Measurements from ENCODE around the gene SCUBE2. TPM values are rescaled to one million over a fixed set of nuclear protein-coding genes. Genes with fewer than 3 reads are reported as not detected.

SCUBE2 gene
- polyA plus RNA-seq, 2 donors: 0.84 to 4.6 TPM

DNA sequence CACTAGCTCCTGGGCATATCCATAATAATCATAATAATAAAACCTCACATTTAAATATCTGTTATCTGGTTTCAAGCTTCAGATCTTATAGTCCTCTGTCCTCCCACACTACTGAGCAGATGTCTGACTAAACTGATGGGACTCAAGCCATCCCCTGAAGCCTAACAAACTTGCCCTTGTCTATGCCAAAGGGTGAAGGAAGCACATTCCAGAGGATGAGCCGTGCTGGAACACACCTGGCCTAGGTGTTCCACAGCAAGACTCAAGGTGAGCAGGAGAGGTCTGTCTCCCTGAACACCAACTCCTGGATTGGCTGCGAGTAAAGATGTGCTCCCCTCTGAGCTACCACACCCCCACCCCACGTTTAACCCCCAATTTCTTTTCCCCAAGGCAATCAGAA lies 14.7 kb downstream of the SCUBE2 start:
- Histone ChIP-seq H3K27me3 (ENCODE audit: control insufficient read depth in 1 of 2, insufficient read depth in 2 of 2, low read length in 2 of 2) (no peaks in the 10 kb centered on the region), H3K4me1 (ENCODE audit: control insufficient read depth in 2 of 2, insufficient read depth in 2 of 2, low read length in 1 of 2) (peaks cover 0 to 2% of the 10 kb centered on the region in 2 donors), H3K27ac (ENCODE audit: low read depth in 2 of 2, low read length in 1 of 2) (peak overlapping the region in 1 of 2 donors; percentile 3), H3K36me3 (ENCODE audit: control insufficient read depth in 2 of 2, insufficient read depth in 2 of 2, low read length in 1 of 2) (no peaks in the 10 kb centered on the region), H3K9me3 (ENCODE audit: control insufficient read depth in 2 of 2, insufficient read depth in 1 of 2, low read depth in 1 of 2, low read length in 1 of 2) (no peaks in the 10 kb centered on the region), H3K4me3 (ENCODE audit: low read depth in 1 of 2, low read length in 2 of 2) (no peak overlapping the region)
- WGBS, 2 donors: 43 to 44% methylated on average over 3 of the region's 3 CpGs

DNA sequence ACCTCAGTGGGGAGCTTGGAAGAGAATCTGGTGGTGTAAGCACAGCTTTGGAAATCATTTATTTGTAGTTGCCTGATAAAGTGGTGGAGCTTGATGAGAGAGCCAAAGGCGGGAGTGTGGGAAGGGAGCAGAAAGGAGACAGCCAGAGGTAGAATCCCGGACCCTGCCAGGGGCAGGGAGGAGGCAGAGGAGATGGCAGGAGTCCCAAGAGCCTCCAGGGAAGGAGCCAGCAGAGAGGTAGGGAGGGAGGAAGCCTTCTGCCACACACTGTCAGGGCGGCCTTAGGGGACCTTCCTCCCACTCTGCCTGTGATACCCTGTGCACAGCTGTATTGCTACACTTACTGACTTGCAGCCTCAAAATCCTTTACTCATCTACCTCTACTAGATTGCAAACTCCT lies 15.4 kb downstream of the SCUBE2 start:
- Histone ChIP-seq H3K36me3 (ENCODE audit: control insufficient read depth in 2 of 2, insufficient read depth in 2 of 2, low read length in 1 of 2) (no peaks in the 10 kb centered on the region), H3K27ac (ENCODE audit: low read depth in 2 of 2, low read length in 1 of 2) (no peak overlapping the region), H3K4me1 (ENCODE audit: control insufficient read depth in 2 of 2, insufficient read depth in 2 of 2, low read length in 1 of 2) (peaks cover 0 to 2% of the 10 kb centered on the region in 2 donors), H3K27me3 (ENCODE audit: control insufficient read depth in 1 of 2, insufficient read depth in 2 of 2, low read length in 2 of 2) (no peaks in the 10 kb centered on the region), H3K9me3 (ENCODE audit: control insufficient read depth in 2 of 2, insufficient read depth in 1 of 2, low read depth in 1 of 2, low read length in 1 of 2) (no peaks in the 10 kb centered on the region), H3K4me3 (ENCODE audit: low read depth in 1 of 2, low read length in 2 of 2) (no peak overlapping the region)
- WGBS, 2 donors: 55 to 66% methylated on average over 3 of the region's 3 CpGs

- peaks cover 0 to 2% of the 10 kb centered on the region in 2 donors for H3K4me1 ChIP-seq (ENCODE audit: control insufficient read depth in 2 of 2, insufficient read depth in 2 of 2, low read length in 1 of 2)
- H3K27me3 ChIP-seq (ENCODE audit: control insufficient read depth in 1 of 2, insufficient read depth in 2 of 2, low read length in 2 of 2): no peaks in the 10 kb centered on the region
- no peak overlapping the region for H3K27ac ChIP-seq (ENCODE audit: low read depth in 2 of 2, low read length in 1 of 2)
- H3K9me3 ChIP-seq (ENCODE audit: control insufficient read depth in 2 of 2, insufficient read depth in 1 of 2, low read depth in 1 of 2, low read length in 1 of 2): no peaks in the 10 kb centered on the region
- WGBS, 2 donors: 56 to 63% methylated on average over 4 of the region's 4 CpGs
- H3K36me3 ChIP-seq (ENCODE audit: control insufficient read depth in 2 of 2, insufficient read depth in 2 of 2, low read length in 1 of 2): no peaks in the 10 kb centered on the region
- H3K4me3 ChIP-seq (ENCODE audit: low read depth in 1 of 2, low read length in 2 of 2): no peak overlapping the region
Measured at GRCh38 chr11:9075556-9075955, 15.8 kb downstream of the SCUBE2 start.

GRCh38 chr11:9074338-9075029 lies 16.9 kb downstream of the SCUBE2 start:
- H3K27ac ChIP-seq (ENCODE audit: low read depth in 2 of 2, low read length in 1 of 2): no peak overlapping the region
- 78 to 85% methylated on average over 15 of the region's 15 CpGs for WGBS, 2 donors

DNA sequence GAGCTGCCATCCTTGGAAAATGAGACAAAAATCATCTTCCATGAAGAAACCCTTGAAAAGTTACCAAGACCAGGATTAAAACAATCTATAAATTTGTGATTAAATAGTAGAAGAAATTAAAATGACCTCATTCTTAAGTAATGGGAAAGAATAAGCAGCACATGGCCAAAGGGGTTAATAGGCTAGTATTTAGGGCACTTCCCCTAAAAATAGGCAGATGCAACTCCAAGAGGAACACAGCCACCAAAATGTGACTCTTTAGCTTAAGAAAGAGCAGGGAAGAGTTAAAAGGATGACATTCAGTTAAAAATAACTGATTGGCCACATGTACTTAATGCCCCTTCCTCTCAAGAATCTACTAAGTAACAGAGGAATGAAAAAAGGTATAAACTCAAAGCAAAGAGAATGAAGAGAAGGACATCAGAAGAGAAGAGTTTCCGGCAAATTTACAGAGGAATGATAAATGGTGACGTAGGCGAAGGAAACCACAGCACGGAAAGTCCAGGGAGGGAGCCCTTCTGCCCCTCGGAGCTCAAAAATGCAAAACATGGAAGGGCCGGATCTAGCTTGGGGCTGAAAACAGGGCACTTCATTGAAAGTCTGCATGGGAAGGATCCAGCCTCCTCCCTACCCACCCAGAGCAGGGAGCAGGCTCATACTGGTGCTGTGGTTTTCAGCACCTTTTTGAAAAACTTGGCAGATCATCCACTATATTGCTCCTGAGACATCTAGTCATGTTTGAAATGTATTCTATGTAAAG lies 17.8 kb downstream of the SCUBE2 start:
- Histone ChIP-seq H3K9me3 (ENCODE audit: control insufficient read depth in 2 of 2, insufficient read depth in 1 of 2, low read depth in 1 of 2, low read length in 1 of 2) (no peaks in the 10 kb centered on the region), H3K4me1 (ENCODE audit: control insufficient read depth in 2 of 2, insufficient read depth in 2 of 2, low read length in 1 of 2) (peaks cover 0 to 2% of the 10 kb centered on the region in 2 donors), H3K27me3 (ENCODE audit: control insufficient read depth in 1 of 2, insufficient read depth in 2 of 2, low read length in 2 of 2) (no peaks in the 10 kb centered on the region), H3K4me3 (ENCODE audit: low read depth in 1 of 2, low read length in 2 of 2) (no peak overlapping the region), H3K27ac (ENCODE audit: low read depth in 2 of 2, low read length in 1 of 2) (no peak overlapping the region), H3K36me3 (ENCODE audit: control insufficient read depth in 2 of 2, insufficient read depth in 2 of 2, low read length in 1 of 2) (no peaks in the 10 kb centered on the region)
- 70 to 86% methylated on average over 6 of the region's 6 CpGs for WGBS, 2 donors

More at GRCh38 chr11:9074338-9075029, 16.9 kb downstream of the SCUBE2 start:
- H3K4me1 ChIP-seq (ENCODE audit: control insufficient read depth in 2 of 2, insufficient read depth in 2 of 2, low read length in 1 of 2): peaks cover 0 to 2% of the 10 kb centered on the region in 2 donors
- H3K9me3 ChIP-seq (ENCODE audit: control insufficient read depth in 2 of 2, insufficient read depth in 1 of 2, low read depth in 1 of 2, low read length in 1 of 2): no peaks in the 10 kb centered on the region
- no peaks in the 10 kb centered on the region for H3K36me3 ChIP-seq (ENCODE audit: control insufficient read depth in 2 of 2, insufficient read depth in 2 of 2, low read length in 1 of 2)
- no peaks in the 10 kb centered on the region for H3K27me3 ChIP-seq (ENCODE audit: control insufficient read depth in 1 of 2, insufficient read depth in 2 of 2, low read length in 2 of 2)
- no peak overlapping the region for H3K4me3 ChIP-seq (ENCODE audit: low read depth in 1 of 2, low read length in 2 of 2)

DNA sequence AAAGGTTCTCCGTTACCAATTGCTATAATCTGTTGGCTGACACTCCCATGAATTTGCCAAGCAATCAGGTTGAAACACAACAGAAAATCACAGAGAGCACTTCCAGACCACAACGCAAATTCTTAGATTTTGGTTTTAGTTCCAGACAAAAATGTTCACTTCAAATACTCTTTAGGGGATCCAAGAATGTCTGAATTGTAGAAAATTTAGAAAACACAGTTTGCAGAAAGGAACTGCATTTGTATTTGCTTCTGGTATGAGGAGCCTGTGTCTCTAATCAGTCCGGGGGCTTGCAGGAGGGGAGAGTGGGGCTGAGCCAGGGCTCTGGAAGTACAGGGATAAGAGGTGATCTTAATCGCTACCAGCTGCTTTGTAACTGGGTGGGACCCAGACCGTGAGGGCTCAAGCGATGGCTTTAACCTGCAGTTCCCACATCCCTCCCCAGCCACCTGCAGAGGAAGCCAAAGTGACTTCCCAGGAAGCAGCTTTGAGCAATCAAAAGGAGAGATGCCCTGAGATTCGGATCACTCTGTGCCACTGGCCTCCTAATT lies 18.7 kb downstream of the SCUBE2 start:
- 66 to 71% methylated on average over 7 of the region's 7 CpGs for WGBS, 2 donors
- Histone ChIP-seq H3K36me3 (ENCODE audit: control insufficient read depth in 2 of 2, insufficient read depth in 2 of 2, low read length in 1 of 2) (no peaks in the 10 kb centered on the region), H3K27ac (ENCODE audit: low read depth in 2 of 2, low read length in 1 of 2) (no peak overlapping the region), H3K4me3 (ENCODE audit: low read depth in 1 of 2, low read length in 2 of 2) (no peak overlapping the region), H3K27me3 (ENCODE audit: control insufficient read depth in 1 of 2, insufficient read depth in 2 of 2, low read length in 2 of 2) (no peaks in the 10 kb centered on the region), H3K4me1 (ENCODE audit: control insufficient read depth in 2 of 2, insufficient read depth in 2 of 2, low read length in 1 of 2) (peaks cover 0 to 2% of the 10 kb centered on the region in 2 donors), H3K9me3 (ENCODE audit: control insufficient read depth in 2 of 2, insufficient read depth in 1 of 2, low read depth in 1 of 2, low read length in 1 of 2) (no peaks in the 10 kb centered on the region)

DNA sequence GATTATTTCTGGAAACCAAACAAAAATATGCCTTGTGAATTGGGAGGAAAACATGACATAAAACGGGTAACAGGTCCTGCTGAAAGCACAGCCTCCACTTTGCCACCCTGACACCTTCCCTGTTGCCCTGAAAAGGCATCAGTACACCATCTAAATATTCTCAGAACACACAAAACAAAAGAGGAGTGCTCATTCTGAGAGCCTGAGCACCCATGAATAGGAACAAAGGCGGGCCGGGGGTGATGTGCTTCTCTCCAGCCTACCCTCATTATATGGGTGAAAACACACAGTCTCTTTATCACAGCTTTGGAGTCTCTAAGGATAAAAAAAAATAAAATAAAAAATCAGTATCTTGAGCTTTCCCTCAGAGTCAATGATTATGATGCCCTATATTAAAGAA lies 19.7 kb downstream of the SCUBE2 start:
- H3K36me3 ChIP-seq (ENCODE audit: control insufficient read depth in 2 of 2, insufficient read depth in 2 of 2, low read length in 1 of 2): no peaks in the 10 kb centered on the region
- 86 to 93% methylated on average over 3 of the region's 3 CpGs for WGBS, 2 donors
- H3K4me1 ChIP-seq (ENCODE audit: control insufficient read depth in 2 of 2, insufficient read depth in 2 of 2, low read length in 1 of 2): peaks cover 0 to 2% of the 10 kb centered on the region in 2 donors
- no peaks in the 10 kb centered on the region for H3K27me3 ChIP-seq (ENCODE audit: control insufficient read depth in 1 of 2, insufficient read depth in 2 of 2, low read length in 2 of 2)
- no peak overlapping the region for H3K4me3 ChIP-seq (ENCODE audit: low read depth in 1 of 2, low read length in 2 of 2)
- no peak overlapping the region for H3K27ac ChIP-seq (ENCODE audit: low read depth in 2 of 2, low read length in 1 of 2)
- H3K9me3 ChIP-seq (ENCODE audit: control insufficient read depth in 2 of 2, insufficient read depth in 1 of 2, low read depth in 1 of 2, low read length in 1 of 2): no peaks in the 10 kb centered on the region

GRCh38 chr11:9070749-9071491 lies 20.5 kb downstream of the SCUBE2 start:
- Histone ChIP-seq H3K36me3 (ENCODE audit: control insufficient read depth in 2 of 2, insufficient read depth in 2 of 2, low read length in 1 of 2) (no peaks in the 10 kb centered on the region), H3K27ac (ENCODE audit: low read depth in 2 of 2, low read length in 1 of 2) (no peak overlapping the region), H3K27me3 (ENCODE audit: control insufficient read depth in 1 of 2, insufficient read depth in 2 of 2, low read length in 2 of 2) (no peaks in the 10 kb centered on the region), H3K4me1 (ENCODE audit: control insufficient read depth in 2 of 2, insufficient read depth in 2 of 2, low read length in 1 of 2) (no peaks in the 10 kb centered on the region), H3K9me3 (ENCODE audit: control insufficient read depth in 2 of 2, insufficient read depth in 1 of 2, low read depth in 1 of 2, low read length in 1 of 2) (no peaks in the 10 kb centered on the region), H3K4me3 (ENCODE audit: low read depth in 1 of 2, low read length in 2 of 2) (no peak overlapping the region)
- WGBS, 2 donors: 78 to 90% methylated on average over 9 of the region's 9 CpGs

- no peak overlapping the region for H3K4me3 ChIP-seq (ENCODE audit: low read depth in 1 of 2, low read length in 2 of 2)
- WGBS, 2 donors: 64 to 72% methylated on average over 7 of the region's 7 CpGs
- no peaks in the 10 kb centered on the region for H3K4me1 ChIP-seq (ENCODE audit: control insufficient read depth in 2 of 2, insufficient read depth in 2 of 2, low read length in 1 of 2)
- H3K36me3 ChIP-seq (ENCODE audit: control insufficient read depth in 2 of 2, insufficient read depth in 2 of 2, low read length in 1 of 2): no peaks in the 10 kb centered on the region
- no peaks in the 10 kb centered on the region for H3K27me3 ChIP-seq (ENCODE audit: control insufficient read depth in 1 of 2, insufficient read depth in 2 of 2, low read length in 2 of 2)
- H3K27ac ChIP-seq (ENCODE audit: low read depth in 2 of 2, low read length in 1 of 2): no peak overlapping the region
- H3K9me3 ChIP-seq (ENCODE audit: control insufficient read depth in 2 of 2, insufficient read depth in 1 of 2, low read depth in 1 of 2, low read length in 1 of 2): no peaks in the 10 kb centered on the region
Measured at GRCh38 chr11:9069862-9070470, 21.4 kb downstream of the SCUBE2 start.
